ENCODE data around the gene TMEM30B.

DNA sequence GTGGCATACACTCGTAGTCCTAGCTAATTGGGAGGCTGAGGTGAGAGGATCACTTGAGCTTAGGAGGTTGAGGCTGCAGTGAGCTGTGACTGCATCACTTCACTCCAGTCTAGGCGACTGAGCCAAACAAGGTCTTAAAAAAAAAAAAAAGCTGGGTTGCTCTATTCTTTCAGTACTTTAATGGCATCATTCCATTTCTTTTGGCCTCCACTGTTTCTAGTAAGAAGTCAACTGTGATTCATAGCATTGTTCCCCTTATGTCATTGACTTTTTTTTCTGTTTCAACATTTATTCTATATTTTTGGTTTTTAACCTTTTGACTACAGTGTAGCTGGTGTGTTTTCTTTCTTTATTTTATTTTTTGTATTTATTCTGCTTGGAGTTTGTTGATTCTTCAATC lies 23.6 kb upstream of the TMEM30B start:
- no peak for TF ChIP-seq POLR2A (IDR thresholded peaks at IDR 0.05; ENCODE audit: low read depth, low read length)
- TF ChIP-seq POLR2AphosphoS5 (IDR thresholded peaks at IDR 0.05; ENCODE audit: low read depth, low read length), result no peak
- no peak for TF ChIP-seq TAF1 (IDR thresholded peaks at IDR 0.05; ENCODE audit: low read depth, low read length)
- TF ChIP-seq PAX5 (IDR thresholded peaks at IDR 0.05; ENCODE audit: insufficient read depth, low read length, severe bottlenecking), result no peak

All from GM12891 (cell line).